Amniotic epithelial cell (primary cell): ENCODE measurements around the gene SLC24A1.

Source experiments
- DNase-seq: peaks from one replicate; pipeline ENCODE4 v3.0.0-alpha.2; 2010; ENCODE audit warnings: low read depth

Gene SLC24A1

DNA sequence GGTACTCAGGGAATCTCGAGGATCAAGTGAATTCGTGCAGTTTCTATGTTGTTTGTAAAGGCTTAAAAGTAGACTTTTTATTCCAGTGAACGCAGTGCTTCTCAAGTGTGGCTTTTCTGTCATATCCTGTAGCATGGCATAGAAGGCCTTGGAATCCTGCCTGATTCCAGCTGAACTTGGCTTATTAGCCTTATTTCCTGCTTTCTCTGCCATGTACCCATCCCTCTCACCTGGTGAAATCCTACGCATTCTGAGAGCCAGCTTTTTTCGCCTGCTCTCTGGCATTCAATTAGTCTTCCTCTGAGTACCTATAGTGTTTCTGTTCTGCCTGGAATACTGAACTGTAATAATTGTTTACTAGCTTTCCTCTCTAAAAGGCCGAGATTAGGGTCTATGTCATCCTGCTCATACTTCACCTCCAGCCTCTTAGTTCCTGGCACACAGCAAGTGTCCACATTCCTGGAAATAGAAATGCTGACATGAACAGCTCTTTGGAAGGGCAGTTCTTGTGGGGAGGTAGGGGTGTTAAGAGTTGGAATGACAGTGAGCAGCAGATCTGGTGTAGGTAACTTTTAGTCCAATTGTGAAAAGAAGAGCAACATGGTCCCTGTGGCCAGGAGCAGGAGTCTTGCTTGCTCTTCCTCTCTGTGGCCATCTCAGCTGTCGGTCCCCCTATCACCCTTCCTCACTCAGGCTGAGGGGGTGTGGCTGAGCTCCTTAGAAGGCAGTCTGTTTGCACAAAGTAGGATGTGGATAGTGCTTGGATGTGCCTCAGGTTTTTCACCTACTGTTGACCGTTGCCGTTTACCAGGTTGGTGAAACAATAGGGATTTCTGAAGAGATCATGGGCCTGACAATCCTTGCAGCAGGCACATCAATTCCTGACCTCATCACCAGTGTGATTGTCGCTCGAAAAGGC is 30.4 kb downstream of the SLC24A1 start:
- no peak for DNase-seq

DNA sequence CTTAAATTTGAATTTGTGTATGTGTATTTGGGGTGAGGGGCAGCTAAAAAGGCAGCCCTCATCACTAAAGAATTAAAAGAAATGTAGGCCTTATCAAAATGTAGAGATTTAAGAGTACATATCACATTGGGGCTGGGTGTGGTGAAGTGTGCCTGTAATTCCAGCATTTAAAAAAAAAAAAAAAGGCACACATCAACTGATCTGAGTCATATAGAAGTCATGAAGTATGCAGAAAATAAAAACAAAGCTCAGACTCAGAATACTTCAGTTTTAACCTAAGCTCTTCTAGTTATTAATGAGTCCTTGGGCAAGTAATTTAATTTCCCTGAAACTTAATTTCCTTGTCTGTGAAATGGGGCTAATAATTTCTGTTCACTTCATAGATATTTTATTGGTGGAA is 31.6 kb downstream of the SLC24A1 start:
- DNase-seq: peak; percentile 46

DNA sequence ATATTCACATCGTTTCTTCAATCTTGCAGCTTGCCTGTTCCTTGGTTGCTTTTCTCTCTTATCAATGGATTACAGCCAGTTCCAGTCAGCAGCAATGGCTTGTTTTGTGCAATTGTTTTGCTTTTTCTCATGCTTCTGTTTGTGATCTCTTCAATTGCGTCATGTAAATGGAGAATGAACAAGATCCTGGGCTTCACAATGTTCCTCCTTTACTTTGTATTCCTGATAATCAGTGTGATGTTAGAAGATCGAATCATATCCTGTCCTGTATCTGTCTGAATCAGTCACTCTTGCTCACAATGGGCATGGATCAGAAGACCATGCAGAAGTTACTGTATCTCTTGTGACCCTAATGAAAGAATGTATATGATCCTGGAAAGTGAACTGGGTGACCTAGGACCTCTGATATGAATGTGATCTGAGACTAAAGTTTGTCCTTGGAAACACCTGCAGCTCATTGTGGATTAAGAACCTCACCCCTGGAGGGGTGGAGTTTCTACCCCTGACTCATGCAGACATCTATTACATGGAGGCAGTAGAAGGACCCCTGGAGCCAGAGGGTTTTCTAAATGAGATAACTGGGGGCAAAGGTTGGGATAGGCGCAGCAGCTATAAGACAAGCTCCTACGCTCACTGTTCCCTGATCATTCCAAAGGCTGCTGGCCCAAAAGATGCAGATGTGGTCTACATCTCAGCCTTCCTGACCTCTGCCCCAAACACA is 32.2 kb downstream of the SLC24A1 start:
- peak; percentile 57 for DNase-seq

DNA sequence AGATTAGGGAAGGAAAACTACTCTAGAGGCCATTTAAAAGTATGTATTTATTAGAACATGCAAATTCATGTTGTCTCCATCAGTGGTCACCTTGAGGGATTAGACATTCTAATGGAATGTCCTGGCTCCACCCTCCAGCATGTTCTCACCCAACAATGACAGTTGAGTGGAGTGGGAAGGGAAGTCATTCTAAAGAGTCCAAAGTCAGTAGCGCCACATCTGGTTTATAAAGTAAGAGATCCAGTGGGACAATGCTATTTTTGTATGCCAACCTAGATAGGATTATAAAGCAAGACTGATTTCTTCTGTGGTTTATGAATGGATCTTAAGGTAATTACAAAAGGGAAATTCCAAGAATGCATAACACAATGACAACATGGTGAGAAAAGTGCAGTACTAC is 33.3 kb downstream of the SLC24A1 start:
- peak; percentile 27 for DNase-seq

DNA sequence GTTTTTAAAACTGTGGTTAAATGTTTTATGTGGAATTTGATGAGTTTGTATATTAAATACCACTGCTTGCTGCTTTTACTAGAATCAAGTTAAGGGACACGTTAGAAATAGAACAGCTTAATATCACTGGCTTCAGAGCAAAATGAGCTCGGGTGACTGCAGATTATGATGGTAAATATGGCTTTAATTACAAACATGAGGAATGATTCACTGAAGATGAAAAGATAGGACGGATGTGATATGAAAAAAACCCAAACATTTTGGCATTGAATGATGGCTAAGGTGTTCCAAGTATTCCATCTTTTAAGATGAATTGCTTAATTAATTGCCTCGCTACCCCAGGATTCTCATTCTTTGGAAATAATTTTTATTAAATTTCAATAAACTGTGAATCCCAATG is 33.7 kb downstream of the SLC24A1 start:
- no peak for DNase-seq

DNA sequence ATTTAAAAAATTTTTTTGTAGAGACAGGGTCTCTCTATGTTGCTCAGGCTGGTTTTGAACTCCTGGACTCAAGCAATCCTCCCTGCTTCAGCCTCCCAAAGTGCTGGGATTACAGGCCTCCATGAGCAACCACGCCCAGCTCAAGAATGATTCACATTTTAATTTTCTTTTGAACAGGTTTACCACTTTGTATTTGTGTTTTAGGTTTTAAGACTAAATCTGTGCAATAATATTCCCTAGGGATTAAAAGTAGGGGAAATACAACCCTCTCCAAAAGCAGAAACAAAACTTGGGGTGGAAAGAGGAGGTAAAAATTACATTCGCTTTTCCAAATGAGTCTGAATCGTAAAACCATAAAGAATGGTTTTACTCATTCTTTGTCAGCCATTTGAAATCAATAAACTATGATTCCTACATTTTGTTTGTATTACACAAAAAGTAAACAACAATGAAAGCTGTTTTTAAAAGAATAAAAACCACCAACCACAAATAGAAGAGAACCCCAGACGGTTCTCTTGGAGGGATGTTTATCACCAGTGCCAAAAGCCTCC is 37.8 kb downstream of the SLC24A1 start:
- DNase-seq: no peak

- DNase-seq: peak; percentile 71
Measured at GRCh38 chr15:65660927-65661326, 39.2 kb downstream of the SLC24A1 start.

GRCh38 chr15:65663521-65663920 is 41.8 kb downstream of the SLC24A1 start:
- no peak for DNase-seq

- peak; percentile 82 for DNase-seq
Measured at GRCh38 chr15:65666257-65666656, 44.5 kb downstream of the SLC24A1 start.

DNA sequence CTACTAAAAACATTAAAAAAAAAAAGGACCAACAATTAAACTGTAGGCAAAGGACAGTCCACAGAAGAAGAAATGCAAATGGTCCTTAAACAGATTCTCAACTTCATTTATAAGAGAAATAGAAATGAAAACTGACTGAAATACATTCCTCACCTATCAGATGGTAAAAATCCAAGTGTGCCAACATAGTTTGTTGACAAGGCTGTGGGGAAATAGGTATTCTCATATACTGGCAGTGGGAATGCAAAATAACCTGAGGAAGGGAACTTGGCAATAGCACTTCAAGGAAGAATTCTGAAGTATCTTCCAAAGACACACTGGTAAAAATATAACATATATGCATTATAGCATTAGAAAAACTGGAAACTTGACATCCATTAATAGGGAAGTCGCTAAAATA is 53.8 kb downstream of the SLC24A1 start:
- DNase-seq: no peak

DNA sequence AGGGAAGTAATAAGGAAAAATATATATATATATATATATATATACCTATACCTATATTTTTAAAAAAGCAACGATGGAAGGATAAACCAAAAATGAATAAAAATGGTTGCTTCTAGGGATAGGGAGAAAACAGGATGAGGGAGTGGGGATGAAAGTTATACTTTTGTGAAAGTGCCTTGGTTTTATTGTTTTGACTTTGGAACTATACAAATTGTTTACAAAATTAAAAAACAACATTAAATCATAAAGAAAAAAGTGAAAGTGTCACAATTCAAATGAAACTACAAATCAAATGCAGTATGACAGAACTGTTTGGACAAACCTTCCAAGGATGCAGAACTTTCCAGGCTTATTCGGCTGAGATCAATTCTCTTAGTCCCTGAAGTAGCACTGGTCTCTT is 54.4 kb downstream of the SLC24A1 start:
- no peak for DNase-seq

DNA sequence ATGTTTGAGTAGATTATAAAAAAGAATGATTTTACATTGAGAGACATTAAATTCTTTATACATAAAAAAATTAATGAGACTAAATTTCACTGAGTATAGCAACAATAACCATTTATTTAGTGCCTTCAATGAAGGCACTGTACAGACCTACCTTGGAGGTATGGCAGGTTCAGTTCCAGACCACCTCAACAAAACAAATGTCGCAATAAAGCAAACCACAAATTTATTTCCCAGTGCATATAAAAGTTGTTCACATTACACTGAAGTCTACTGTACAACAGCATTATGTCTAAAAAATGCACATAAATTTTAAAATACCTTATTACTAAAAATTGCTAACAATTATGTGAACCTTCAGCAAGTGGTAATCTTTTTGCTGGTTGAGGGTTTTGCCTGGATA is 58.8 kb downstream of the SLC24A1 start:
- no peak for DNase-seq

- no peak for DNase-seq
Measured at GRCh38 chr15:65682404-65682911, 60.7 kb downstream of the SLC24A1 start.

DNA sequence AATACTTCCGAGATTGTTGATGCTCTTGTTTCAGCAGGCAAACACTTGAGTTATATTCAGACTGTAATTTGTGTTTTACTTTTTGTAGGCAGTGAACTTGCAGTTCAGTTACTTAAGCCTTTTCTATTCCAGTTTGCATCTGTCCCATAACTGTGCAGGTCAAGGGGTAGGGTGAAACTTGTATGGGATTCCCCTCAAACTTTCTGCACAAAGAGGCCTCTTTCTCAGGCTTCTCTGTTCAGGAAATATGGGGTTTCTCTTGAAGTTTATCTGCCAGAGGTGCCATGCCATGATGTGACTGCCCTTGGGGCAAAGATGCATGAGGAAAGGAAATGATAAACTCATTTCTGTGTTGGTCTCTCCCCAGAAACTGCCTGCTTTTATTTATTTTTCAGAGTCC is 66.7 kb downstream of the SLC24A1 start:
- DNase-seq: no peak

- no peak for DNase-seq
Measured at GRCh38 chr15:65690173-65690572, 68.4 kb downstream of the SLC24A1 start.

GRCh38 chr15:65690778-65691177 is 69.0 kb downstream of the SLC24A1 start:
- no peak for DNase-seq

GRCh38 chr15:65695081-65695480 is 73.3 kb downstream of the SLC24A1 start:
- DNase-seq: peak; percentile 72
